Right ventricle myocardium inferior (tissue), 1 donor: ENCODE results near the gene GRM7. TPM values are rescaled to one million over a fixed set of nuclear protein-coding genes. Genes with fewer than 3 reads are reported as not detected.
A peak's percentile ranks its signal among the peaks of the same experiment; 100 is the strongest.

ENCODE experiments used
- ATAC-seq: fragments of 200-7000 bp; cut with Tn5 transposase; one replicate; pipeline ENCODE4 v1.9.1; 2020; ENCODE audit warnings: mild to moderate bottlenecking, moderate library complexity
- DNase-seq: peaks from one replicate; pipeline ENCODE4 v3.0.0; 2021; ENCODE audit errors: missing footprints
- intact Hi-C: fragments of 100-400 bp; cut with DNase I; formaldehyde crosslinking; loops from one replicate; pipeline ENCODE4 v1.11.0; 2022
- total RNA-seq: library from RNA; stranded (reverse); fragmentation: NEBNext Ultra II Directional; extraction: Animal tissue kit (Norgen Biotek cat#: 25700); gene quantifications from one replicate; pipeline ENCODE4 v1.2.1, GENCODE V29; 2021
- donor health status: DM: no; HTN: yes; CAD: no; lungs with severe emphysema.

The GRM7 gene
- total RNA-seq, 1 donor from 2014 or later, result not detected

DNA sequence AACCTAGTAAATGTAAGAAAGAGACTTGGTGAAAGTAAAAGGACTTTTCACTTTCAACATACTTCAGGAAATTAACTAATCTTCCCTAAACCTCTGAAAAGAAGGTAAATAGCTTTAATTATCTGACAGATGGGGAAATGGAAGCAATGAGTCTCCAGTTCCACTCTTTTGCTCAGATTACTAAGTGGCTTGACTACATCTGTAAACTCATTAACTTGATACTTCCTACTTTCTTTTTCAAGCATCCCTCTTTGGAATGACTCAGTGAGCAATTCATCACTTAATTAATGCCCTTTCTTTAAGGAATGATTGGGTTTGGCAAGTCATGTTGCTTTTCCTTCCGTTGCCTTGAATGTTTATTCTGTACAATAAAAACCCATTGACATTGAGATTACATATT, 234.2 kb downstream of the GRM7 start:
- ATAC-seq, result no peak
- intact Hi-C loops, result no loop called here
- DNase-seq, result no peak

DNA sequence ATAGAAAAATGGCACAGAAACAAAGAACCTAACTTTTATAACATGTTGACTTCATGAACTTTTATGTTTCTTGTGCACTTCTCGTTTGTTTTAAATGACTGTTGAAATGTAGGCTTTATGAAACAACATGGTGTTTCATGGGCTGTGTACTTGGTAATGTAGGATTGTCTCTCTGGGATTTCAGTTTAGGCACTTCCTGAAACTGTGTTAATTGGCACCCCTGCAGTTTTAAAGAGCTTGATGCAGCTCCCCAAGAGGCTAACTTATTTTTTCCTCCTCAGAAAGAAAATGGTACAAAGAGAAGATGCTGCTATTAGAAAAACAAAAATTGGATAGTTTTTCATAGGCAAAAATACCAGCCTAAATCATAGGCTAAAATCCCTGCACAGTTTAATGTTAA, 239.2 kb downstream of the GRM7 start:
- ATAC-seq (no peak), DNase-seq (no peak)

GRCh38 chr3:7106635-7107034, 245.7 kb downstream of the GRM7 start:
- DNase-seq (no peak), ATAC-seq (no peak)
- intact Hi-C loops, result no loop called here

More for the DNA sequence above, 239.2 kb downstream of the GRM7 start:
- intact Hi-C loops, result no loop called here

- intact Hi-C loops, result no loop called here
- no peak for ATAC-seq
- no peak for DNase-seq
Measured at GRCh38 chr3:7112523-7113056, 251.7 kb downstream of the GRM7 start.

- intact Hi-C loops, result no loop called here
- DNase-seq (no peak), ATAC-seq (no peak)
Measured at GRCh38 chr3:7144697-7145308, 283.9 kb downstream of the GRM7 start.

DNA sequence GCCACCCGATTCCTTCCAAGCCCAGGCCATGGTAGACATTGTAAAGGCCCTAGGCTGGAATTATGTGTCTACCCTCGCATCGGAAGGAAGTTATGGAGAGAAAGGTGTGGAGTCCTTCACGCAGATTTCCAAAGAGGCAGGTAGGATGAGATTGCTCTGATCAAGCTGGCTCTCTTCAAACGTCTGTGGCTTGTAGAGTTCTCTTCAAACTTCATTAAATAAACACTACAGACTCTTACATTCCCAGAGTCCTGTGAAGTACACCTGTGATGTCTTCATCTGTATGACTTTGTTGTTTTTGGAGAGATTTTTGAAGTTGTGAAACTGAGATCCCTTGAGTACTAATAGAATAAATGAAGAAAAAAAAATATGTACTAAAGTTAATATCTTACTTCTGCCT, 285.6 kb downstream of the GRM7 start:
- DNase-seq, result no peak
- intact Hi-C loops, result no loop called here
- ATAC-seq, result no peak

DNA sequence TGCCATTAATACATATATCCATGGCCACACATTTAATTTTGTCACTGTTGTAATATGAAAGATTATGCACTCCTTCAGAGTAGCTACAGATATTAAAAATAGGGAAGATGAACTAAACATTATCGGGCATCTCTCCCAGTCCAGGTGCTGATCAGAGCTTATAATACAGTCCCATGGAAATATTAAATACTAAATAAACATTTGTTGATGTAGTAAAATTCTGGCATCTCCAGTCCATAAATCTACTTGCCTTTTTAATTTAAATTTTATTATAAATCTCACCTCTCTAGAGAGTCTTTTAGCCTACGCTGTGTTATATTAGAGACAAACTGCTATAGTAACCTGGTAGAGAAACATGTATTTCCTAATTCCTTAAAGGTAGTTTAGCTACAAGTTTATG, 297.6 kb downstream of the GRM7 start:
- DNase-seq, result no peak
- intact Hi-C loops, result no loop called here
- ATAC-seq, result no peak

DNA sequence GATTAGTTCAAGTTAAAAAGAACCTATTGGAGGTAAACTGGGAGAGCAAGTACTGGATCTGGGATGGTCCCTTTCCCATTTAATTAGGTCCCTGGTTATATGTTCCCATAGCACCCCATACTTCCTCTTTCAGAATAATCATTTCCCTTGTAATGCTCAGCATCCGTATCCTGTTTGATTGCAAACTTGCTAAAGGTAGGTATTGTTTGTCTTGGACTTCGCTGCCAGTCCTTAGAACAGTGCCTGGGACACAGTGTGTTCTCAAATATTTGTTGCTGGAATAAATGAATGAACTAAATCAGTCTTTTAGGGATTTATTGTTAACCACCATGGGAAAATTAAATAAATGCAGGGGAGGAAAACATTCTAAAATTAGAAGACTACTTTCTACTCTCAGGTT, 299.8 kb downstream of the GRM7 start:
- intact Hi-C loops, result no loop called here
- no peak for ATAC-seq
- no peak for DNase-seq

- DNase-seq (no peak), ATAC-seq (peak; percentile 96)
- intact Hi-C loops, result no loop called here
Measured at GRCh38 chr3:7166460-7166859, 305.5 kb downstream of the GRM7 start.

DNA sequence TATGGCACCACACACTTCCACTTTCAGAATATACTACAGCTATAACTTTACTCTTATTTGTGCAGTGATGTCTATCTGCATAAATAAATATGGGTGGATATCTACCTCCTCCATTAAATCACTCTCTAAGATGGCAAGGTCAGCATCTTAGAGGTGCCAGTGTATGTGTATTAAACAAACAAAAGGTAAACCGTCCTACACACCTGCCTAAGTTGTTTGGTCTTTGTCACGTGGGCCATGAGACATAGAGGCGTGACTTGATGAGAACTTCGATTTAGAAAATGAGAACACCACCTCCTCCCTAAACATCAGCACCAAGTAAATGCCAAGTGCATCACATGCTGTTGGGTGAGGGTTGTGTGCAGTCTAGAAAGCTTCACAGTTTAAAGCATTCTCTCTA, 310.6 kb downstream of the GRM7 start:
- DNase-seq (no peak), ATAC-seq (no peak)
- intact Hi-C loops, result no loop called here

- DNase-seq (no peak), ATAC-seq (no peak)
- intact Hi-C loops, result no loop called here
Measured at GRCh38 chr3:7172996-7173395, 312.1 kb downstream of the GRM7 start.

DNA sequence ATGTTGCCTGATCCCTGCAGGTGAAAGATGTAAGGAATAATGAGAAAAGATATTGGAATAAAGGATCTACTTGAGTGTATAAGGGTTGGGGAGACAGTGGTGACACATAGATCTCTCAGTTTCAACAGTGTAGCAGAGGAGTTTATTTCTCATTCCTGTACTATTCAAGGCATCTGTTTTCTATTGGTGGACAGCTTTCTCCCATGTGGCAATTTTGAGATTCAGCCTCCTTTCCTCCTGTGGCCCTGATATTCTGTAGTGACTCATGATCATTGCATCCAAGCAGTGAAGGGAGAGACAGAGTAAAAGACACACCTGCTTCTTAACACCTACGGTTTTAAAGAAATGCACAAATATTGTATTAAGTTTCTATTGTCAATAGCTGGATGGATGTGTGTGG, 327.6 kb downstream of the GRM7 start:
- DNase-seq, result no peak
- ATAC-seq, result no peak
- intact Hi-C loops, result no loop called here

- intact Hi-C loops, result no loop called here
- DNase-seq (no peak), ATAC-seq (no peak)
Measured at GRCh38 chr3:7190095-7190494, 329.2 kb downstream of the GRM7 start.

DNA sequence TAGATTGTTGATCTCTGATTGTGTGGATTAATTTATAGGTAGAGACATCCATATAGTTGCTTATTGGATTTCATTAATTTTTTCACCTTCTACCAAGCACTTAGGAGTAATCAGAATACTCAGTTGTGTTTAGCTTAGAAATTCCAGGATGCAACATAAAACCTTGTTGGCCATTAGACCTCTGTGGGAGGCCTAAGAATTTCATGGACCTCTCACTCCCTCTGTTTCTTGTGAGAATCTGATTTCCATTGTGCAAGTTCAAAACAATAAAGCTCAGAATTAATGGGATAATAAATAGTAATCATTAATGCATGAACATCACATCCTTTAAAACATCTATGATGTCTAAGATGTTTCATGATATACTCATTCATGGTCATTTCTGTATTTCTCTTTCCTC, 332.4 kb downstream of the GRM7 start:
- DNase-seq, result no peak
- ATAC-seq, result no peak
- intact Hi-C loops, result no loop called here

DNA sequence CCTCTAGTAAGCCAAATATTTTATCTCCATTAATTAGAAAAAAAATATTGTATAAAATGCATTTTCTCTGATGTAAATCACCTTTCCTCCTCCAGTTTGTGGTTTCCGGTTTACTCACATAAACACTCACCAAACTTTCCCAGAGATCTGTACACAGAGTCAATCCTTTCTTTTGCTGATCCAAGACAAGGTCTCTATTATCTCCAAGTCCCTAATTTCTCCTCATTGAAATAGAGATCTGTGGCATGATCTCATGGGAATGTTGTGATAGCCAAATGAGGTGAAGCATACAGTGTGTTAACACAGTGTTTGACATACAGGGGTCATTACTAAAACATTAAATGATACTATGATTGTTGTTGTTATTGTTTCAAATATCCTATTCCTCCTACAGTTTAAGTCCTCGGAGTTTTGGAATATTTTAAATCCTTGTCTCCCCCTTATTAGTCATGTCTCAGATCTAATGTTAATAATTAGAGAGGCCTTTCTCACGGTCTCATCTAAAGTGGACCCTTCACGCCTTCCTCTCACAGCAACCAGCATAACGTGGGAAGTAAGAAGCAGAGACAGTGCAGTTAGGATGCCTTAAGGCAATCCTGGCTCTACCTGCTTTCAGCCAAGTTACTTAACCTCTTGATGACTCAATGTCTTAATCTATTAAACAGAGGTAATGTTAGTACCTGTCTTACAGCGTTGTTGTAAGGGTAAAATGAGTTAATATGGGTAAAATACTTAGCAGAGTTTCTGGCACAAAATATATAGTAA, 333.3 kb downstream of the GRM7 start:
- DNase-seq (no peak), ATAC-seq (no peak)
- intact Hi-C loops, result no loop called here

DNA sequence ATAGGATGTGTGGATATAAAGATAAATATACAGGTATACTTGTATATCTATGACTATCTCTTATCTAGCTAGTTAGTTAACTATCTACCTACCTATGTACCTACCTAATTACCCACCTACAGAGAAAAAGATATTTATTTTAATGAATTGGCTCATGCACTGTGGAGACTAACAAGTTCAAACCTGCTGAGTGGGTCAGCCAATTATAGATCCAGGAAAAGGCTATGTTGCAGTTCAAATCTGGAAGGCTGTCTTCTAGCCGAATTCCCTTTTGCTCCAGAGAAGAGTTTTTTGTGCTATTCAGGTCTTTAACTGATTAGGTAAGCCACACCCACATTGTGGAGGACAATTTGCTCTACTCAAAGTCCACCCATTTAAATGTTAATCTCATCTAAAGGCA, 335.0 kb downstream of the GRM7 start:
- DNase-seq (no peak), ATAC-seq (no peak)
- intact Hi-C loops, result no loop called here

DNA sequence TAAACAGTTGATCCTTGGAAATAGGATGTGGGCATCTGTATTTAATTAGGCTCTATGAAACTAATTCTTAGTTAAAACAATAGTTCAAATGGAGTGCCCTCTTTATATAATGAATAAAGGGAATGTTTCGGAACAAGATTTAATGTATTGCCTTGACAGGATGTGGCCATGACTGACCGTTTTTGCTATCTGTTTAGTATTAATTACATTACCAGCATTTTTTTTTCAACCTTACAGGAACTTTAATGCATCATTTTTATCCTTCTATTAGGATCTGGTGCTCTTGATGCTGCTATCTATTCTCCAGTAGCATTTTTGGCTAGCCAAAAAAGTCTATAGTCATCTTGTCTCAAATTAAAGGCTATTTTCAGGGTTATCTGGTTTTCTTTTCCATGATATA, 340.9 kb downstream of the GRM7 start:
- DNase-seq, result no peak
- no peak for ATAC-seq
- intact Hi-C loops, result no loop called here

GRCh38 chr3:7203969-7204847, 343.3 kb downstream of the GRM7 start:
- intact Hi-C loops, result no loop called here
- ATAC-seq, result no peak
- DNase-seq, result no peak

- intact Hi-C loops, result no loop called here
- DNase-seq, result no peak
- ATAC-seq, result no peak
Measured at GRCh38 chr3:7204848-7205156, 343.9 kb downstream of the GRM7 start.

- no peak for DNase-seq
- no peak for ATAC-seq
- intact Hi-C loops, result no loop called here
Measured at GRCh38 chr3:7205535-7205934, 344.6 kb downstream of the GRM7 start.
